Measurements from ENCODE around the gene DRC3. TPM values are rescaled to one million over a fixed set of nuclear protein-coding genes. Genes with fewer than 3 reads are reported as not detected.

The DRC3 gene
- polyA plus RNA-seq, 1 donor from 2014 or later: 1.9 TPM

- H3K36me3 ChIP-seq (ENCODE audit: insufficient read depth, low read length): no peaks in the 10 kb centered on the region
- no peaks in the 10 kb centered on the region for H3F3A ChIP-seq (ENCODE audit: insufficient read depth, low read length, poor library complexity, severe bottlenecking)
- H2AFZ ChIP-seq (ENCODE audit: low read depth, low read length): no peak overlapping the region
- H3K79me2 ChIP-seq (replicated peaks; ENCODE audit: insufficient read depth, low read length): no peaks in the 10 kb centered on the region
- no peak overlapping the region for H3K4me2 ChIP-seq (ENCODE audit: low read length)
- TF ChIP-seq, protein P1, sequence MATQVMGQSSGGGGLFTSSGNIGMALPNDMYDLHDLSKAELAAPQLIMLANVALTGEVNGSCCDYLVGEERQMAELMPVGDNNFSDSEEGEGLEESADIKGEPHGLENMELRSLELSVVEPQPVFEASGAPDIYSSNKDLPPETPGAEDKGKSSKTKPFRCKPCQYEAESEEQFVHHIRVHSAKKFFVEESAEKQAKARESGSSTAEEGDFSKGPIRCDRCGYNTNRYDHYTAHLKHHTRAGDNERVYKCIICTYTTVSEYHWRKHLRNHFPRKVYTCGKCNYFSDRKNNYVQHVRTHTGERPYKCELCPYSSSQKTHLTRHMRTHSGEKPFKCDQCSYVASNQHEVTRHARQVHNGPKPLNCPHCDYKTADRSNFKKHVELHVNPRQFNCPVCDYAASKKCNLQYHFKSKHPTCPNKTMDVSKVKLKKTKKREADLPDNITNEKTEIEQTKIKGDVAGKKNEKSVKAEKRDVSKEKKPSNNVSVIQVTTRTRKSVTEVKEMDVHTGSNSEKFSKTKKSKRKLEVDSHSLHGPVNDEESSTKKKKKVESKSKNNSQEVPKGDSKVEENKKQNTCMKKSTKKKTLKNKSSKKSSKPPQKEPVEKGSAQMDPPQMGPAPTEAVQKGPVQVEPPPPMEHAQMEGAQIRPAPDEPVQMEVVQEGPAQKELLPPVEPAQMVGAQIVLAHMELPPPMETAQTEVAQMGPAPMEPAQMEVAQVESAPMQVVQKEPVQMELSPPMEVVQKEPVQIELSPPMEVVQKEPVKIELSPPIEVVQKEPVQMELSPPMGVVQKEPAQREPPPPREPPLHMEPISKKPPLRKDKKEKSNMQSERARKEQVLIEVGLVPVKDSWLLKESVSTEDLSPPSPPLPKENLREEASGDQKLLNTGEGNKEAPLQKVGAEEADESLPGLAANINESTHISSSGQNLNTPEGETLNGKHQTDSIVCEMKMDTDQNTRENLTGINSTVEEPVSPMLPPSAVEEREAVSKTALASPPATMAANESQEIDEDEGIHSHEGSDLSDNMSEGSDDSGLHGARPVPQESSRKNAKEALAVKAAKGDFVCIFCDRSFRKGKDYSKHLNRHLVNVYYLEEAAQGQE (IDR thresholded peaks at IDR 0.05; ENCODE audit: borderline replicate concordance): no peak
- TF ChIP-seq, protein P2, sequence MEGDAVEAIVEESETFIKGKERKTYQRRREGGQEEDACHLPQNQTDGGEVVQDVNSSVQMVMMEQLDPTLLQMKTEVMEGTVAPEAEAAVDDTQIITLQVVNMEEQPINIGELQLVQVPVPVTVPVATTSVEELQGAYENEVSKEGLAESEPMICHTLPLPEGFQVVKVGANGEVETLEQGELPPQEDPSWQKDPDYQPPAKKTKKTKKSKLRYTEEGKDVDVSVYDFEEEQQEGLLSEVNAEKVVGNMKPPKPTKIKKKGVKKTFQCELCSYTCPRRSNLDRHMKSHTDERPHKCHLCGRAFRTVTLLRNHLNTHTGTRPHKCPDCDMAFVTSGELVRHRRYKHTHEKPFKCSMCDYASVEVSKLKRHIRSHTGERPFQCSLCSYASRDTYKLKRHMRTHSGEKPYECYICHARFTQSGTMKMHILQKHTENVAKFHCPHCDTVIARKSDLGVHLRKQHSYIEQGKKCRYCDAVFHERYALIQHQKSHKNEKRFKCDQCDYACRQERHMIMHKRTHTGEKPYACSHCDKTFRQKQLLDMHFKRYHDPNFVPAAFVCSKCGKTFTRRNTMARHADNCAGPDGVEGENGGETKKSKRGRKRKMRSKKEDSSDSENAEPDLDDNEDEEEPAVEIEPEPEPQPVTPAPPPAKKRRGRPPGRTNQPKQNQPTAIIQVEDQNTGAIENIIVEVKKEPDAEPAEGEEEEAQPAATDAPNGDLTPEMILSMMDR (IDR thresholded peaks at IDR 0.05; ENCODE audit: poor library complexity, severe bottlenecking): no peak
- TF ChIP-seq POLR2AphosphoS5 (IDR thresholded peaks at IDR 0.05): no peak
- TF ChIP-seq EP300 (conservative IDR thresholded peaks at IDR 0.05; ENCODE audit: poor library complexity, severe bottlenecking): no peak
- TF ChIP-seq TAF1 (IDR thresholded peaks at IDR 0.05; ENCODE audit: low read depth): no peak
- TF ChIP-seq EZH2 (IDR thresholded peaks at IDR 0.05; ENCODE audit: borderline replicate concordance, insufficient read depth, low read length, poor library complexity, severe bottlenecking): no peak
- TF ChIP-seq SMC3 (conservative IDR thresholded peaks at IDR 0.05; ENCODE audit: poor library complexity): no peak
- no peak for TF ChIP-seq MXI1 (conservative IDR thresholded peaks at IDR 0.05; ENCODE audit: poor library complexity, severe bottlenecking)
- no peak for TF ChIP-seq RAD21 (conservative IDR thresholded peaks at IDR 0.05)
- H4K20me1 ChIP-seq (ENCODE audit: insufficient read depth): no peaks in the 10 kb centered on the region
- no peak overlapping the region for H3K4me3 ChIP-seq (ENCODE audit: low read length)
- H3K9me3 ChIP-seq (ENCODE audit: low read length): no peaks in the 10 kb centered on the region
- H3K27ac ChIP-seq (ENCODE audit: low read length): no peak overlapping the region
- no peaks in the 10 kb centered on the region for H3K9me2 ChIP-seq (ENCODE audit: insufficient read depth, low read length)
- H3K9ac ChIP-seq (ENCODE audit: low read length): no peak overlapping the region
- H3K27me3 ChIP-seq (ENCODE audit: insufficient read depth, low read depth, low read length): no peaks in the 10 kb centered on the region
Measured at GRCh38 chr17:17978481-17979424, 6.1 kb downstream of the DRC3 start.

DNA sequence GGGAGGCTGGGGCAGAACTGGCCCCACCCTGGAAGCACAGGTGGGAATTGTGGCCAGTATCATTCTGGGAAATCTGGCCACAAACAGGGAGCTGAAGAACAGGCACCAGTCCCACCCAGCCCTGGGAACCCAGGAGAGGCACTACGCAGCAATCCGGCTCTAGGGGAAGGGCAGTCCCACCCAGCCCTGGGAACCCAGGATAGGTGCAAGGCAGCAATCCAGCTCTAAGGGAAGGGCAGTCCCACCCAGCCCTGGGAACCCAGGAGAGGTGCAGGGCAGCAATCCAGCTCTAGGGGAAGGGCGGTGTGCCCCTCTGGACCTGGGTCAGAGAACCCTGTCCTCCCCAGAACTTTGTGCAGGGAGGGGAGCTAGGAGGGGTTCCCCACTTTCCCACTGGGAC is 7.1 kb downstream of the DRC3 start:
- Histone ChIP-seq H3K9me3 (ENCODE audit: low read length) (no peaks in the 10 kb centered on the region), H3K9me2 (ENCODE audit: insufficient read depth, low read length) (no peaks in the 10 kb centered on the region), H4K20me1 (ENCODE audit: insufficient read depth) (no peaks in the 10 kb centered on the region), H3K9ac (ENCODE audit: low read length) (no peak overlapping the region), H3K79me2 (replicated peaks; ENCODE audit: insufficient read depth, low read length) (no peaks in the 10 kb centered on the region), H3K4me2 (ENCODE audit: low read length) (no peak overlapping the region), H2AFZ (ENCODE audit: low read depth, low read length) (no peak overlapping the region), H3K36me3 (ENCODE audit: insufficient read depth, low read length) (no peaks in the 10 kb centered on the region), H3K27ac (ENCODE audit: low read length) (no peak overlapping the region), H3K4me3 (ENCODE audit: low read length) (no peak overlapping the region), H3K27me3 (ENCODE audit: insufficient read depth, low read depth, low read length) (no peaks in the 10 kb centered on the region), H3F3A (ENCODE audit: insufficient read depth, low read length, poor library complexity, severe bottlenecking) (no peaks in the 10 kb centered on the region)
- TF ChIP-seq EP300 (conservative IDR thresholded peaks at IDR 0.05; ENCODE audit: poor library complexity, severe bottlenecking) (no peak), POLR2AphosphoS5 (IDR thresholded peaks at IDR 0.05) (no peak), TAF1 (IDR thresholded peaks at IDR 0.05; ENCODE audit: low read depth) (no peak), MXI1 (conservative IDR thresholded peaks at IDR 0.05; ENCODE audit: poor library complexity, severe bottlenecking) (no peak), RAD21 (conservative IDR thresholded peaks at IDR 0.05) (no peak), SMC3 (conservative IDR thresholded peaks at IDR 0.05; ENCODE audit: poor library complexity) (no peak), EZH2 (IDR thresholded peaks at IDR 0.05; ENCODE audit: borderline replicate concordance, insufficient read depth, low read length, poor library complexity, severe bottlenecking) (no peak)
- TF ChIP-seq, protein P2 (IDR thresholded peaks at IDR 0.05; ENCODE audit: poor library complexity, severe bottlenecking): no peak
- TF ChIP-seq, protein P1 (IDR thresholded peaks at IDR 0.05; ENCODE audit: borderline replicate concordance): no peak

Measured in neural cell (in vitro differentiated cells).